A549 (cell line): ENCODE measurements around the gene TRIM27.
"Not testable (repeated sequence)": the region's sequence is repeated elsewhere in the genome, so short reads cannot be mapped to it uniquely, and the experiment has no call there.

ENCODE experiments used
- POLR2AphosphoS2 ChIP-seq: conservative IDR thresholded peaks from 2 replicates; pipeline ENCODE4 v1.6.1; 2012; ENCODE audit warnings: low read length, improper control_type of control experiment, inconsistent platforms
- TF ChIP-seq, protein P1 (sequence below): fragments of 200-600 bp; sonication (generic); IDR thresholded peaks from 2 replicates; pipeline ENCODE4 v1.6.1; 2016; ENCODE audit warnings: antibody characterized with exemption, mild to moderate bottlenecking, moderate library complexity
- TF ChIP-seq, protein P2 (sequence below): IDR thresholded peaks from 2 replicates; pipeline ENCODE4 v1.6.1; 2012
- TF ChIP-seq, protein P3 (sequence below): fragments of >200 bp; sonication (Bioruptor Twin); formaldehyde crosslinking; IDR thresholded peaks from 3 replicates; pipeline ENCODE4 v1.5.1; 2016

DNA sequence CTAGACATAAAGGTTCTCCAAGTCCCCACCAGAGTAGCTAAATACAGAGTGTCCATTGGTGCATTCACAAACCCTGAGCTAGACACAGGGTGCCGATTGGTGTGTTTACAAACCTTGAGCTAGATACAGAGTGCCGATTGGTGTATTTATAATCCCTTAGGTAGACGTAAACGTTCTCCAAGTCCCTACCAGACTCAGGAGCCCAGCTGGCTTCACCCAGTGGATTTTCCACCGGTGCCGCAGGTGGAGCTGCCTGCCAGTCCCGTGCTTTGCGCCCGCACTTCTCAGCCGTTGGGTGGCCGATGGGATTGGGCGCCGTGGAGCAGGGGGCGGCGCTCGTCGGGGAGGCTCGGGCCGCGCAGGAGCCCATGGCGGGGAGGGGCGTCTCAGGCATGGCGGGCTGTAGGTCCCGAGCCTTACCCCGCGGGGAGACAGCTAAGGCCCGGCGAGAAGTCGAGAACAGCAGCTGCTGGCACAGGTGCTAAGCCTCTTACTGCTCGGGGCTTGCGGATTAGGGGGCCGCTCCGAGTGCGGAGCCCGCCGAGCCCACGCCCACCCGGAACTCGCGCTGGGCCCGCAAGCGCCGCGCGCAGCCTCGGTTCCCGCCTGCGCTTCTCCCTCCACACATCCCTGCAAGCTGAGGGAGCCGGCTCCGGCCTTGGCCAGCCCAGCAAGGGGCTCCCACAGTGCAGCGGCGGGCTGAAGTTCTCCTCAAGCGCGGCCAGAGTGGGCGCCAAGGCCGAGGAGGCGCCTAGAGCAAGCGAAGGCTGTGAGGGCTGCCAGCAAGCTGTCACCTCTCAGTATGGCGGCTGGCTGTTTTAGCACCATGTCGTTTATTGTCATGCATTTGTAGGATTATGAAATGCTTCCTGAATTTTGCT lies 57.3 kb downstream of the TRIM27 start:
- TF ChIP-seq, protein P1, sequence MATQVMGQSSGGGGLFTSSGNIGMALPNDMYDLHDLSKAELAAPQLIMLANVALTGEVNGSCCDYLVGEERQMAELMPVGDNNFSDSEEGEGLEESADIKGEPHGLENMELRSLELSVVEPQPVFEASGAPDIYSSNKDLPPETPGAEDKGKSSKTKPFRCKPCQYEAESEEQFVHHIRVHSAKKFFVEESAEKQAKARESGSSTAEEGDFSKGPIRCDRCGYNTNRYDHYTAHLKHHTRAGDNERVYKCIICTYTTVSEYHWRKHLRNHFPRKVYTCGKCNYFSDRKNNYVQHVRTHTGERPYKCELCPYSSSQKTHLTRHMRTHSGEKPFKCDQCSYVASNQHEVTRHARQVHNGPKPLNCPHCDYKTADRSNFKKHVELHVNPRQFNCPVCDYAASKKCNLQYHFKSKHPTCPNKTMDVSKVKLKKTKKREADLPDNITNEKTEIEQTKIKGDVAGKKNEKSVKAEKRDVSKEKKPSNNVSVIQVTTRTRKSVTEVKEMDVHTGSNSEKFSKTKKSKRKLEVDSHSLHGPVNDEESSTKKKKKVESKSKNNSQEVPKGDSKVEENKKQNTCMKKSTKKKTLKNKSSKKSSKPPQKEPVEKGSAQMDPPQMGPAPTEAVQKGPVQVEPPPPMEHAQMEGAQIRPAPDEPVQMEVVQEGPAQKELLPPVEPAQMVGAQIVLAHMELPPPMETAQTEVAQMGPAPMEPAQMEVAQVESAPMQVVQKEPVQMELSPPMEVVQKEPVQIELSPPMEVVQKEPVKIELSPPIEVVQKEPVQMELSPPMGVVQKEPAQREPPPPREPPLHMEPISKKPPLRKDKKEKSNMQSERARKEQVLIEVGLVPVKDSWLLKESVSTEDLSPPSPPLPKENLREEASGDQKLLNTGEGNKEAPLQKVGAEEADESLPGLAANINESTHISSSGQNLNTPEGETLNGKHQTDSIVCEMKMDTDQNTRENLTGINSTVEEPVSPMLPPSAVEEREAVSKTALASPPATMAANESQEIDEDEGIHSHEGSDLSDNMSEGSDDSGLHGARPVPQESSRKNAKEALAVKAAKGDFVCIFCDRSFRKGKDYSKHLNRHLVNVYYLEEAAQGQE, result not testable (repeated sequence)
- TF ChIP-seq, protein P2, sequence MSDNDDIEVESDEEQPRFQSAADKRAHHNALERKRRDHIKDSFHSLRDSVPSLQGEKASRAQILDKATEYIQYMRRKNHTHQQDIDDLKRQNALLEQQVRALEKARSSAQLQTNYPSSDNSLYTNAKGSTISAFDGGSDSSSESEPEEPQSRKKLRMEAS, result peak; percentile 77
- TF ChIP-seq, protein P3, sequence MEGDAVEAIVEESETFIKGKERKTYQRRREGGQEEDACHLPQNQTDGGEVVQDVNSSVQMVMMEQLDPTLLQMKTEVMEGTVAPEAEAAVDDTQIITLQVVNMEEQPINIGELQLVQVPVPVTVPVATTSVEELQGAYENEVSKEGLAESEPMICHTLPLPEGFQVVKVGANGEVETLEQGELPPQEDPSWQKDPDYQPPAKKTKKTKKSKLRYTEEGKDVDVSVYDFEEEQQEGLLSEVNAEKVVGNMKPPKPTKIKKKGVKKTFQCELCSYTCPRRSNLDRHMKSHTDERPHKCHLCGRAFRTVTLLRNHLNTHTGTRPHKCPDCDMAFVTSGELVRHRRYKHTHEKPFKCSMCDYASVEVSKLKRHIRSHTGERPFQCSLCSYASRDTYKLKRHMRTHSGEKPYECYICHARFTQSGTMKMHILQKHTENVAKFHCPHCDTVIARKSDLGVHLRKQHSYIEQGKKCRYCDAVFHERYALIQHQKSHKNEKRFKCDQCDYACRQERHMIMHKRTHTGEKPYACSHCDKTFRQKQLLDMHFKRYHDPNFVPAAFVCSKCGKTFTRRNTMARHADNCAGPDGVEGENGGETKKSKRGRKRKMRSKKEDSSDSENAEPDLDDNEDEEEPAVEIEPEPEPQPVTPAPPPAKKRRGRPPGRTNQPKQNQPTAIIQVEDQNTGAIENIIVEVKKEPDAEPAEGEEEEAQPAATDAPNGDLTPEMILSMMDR, result not testable (repeated sequence)
- TF ChIP-seq POLR2AphosphoS2, result not testable (repeated sequence)
